HCEC 1CT (cell line): Measurements from ENCODE around the gene STRA6.

Experiments
- DNase-seq: peaks from one replicate; pipeline ENCODE4 v3.0.0-alpha.2; 2017

The STRA6 gene

GRCh38 chr15:74207652-74208440, 5.3 kb upstream of the STRA6 start:
- DNase-seq, result no peak

GRCh38 chr15:74206801-74207281, 4.3 kb upstream of the STRA6 start:
- no peak for DNase-seq

DNA sequence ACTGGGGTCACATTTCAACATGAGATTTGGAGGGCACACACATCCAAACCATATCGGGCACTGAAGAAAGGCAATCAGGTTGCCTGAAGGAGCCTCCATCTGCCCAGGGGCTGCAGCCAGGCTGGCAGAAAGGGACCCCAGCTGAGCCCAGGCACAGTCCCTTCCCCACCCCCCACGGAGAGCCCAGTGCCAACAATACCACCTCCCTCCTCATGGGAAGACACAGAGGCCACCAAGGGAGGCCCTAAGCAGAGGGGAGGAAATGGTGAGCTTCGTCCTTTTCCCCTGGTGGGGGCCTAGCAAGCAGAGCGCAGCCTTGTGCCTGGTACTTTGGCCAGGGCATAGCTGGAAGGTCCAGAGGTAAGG, 3.0 kb upstream of the STRA6 start:
- no peak for DNase-seq

GRCh38 chr15:74203914-74204431, 1.4 kb upstream of the STRA6 start:
- peak; percentile 17 for DNase-seq

- no peak for DNase-seq
Observed at GRCh38 chr15:74201710-74202420, 722 bp downstream of the STRA6 start.

GRCh38 chr15:74200871-74201419, 1.6 kb downstream of the STRA6 start:
- DNase-seq, result no peak

DNA sequence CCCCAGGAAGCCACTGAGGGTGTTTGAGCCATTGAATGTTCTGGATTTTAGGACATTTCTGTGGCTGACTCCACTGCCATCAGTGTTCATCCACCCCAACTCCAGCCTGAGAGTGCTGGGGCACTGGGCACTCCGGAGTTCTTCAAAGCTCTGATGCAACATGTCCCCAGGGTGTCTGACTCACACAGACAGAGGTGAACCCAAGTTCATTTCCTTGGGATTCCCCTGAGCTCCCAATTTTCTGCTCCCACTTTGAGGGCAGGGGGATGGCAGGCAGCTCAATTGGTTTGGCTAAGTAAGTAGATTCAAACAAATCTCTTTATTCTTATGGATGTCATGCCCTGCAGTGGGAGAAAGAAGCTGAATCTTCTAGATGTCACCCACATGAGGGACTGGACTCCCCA, 2.2 kb downstream of the STRA6 start:
- peak; percentile 40 for DNase-seq

DNA sequence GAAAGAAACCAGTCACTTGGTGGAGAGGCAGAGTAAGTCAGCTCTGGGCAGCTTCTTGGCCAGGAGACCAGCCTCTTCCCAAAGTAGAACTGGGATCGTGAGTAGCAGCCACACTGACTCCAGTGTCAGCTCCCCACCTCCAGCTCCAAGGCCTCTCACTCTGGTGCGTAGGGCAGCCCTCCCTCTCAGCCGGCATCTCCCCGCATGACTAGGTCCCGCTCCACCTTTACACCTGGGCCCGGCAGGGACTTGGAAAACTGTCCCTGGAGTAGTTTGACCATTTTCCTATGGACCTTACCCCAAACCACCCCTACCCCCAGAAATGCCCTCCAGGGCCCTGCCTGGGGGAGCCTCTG, 3.3 kb downstream of the STRA6 start:
- no peak for DNase-seq

DNA sequence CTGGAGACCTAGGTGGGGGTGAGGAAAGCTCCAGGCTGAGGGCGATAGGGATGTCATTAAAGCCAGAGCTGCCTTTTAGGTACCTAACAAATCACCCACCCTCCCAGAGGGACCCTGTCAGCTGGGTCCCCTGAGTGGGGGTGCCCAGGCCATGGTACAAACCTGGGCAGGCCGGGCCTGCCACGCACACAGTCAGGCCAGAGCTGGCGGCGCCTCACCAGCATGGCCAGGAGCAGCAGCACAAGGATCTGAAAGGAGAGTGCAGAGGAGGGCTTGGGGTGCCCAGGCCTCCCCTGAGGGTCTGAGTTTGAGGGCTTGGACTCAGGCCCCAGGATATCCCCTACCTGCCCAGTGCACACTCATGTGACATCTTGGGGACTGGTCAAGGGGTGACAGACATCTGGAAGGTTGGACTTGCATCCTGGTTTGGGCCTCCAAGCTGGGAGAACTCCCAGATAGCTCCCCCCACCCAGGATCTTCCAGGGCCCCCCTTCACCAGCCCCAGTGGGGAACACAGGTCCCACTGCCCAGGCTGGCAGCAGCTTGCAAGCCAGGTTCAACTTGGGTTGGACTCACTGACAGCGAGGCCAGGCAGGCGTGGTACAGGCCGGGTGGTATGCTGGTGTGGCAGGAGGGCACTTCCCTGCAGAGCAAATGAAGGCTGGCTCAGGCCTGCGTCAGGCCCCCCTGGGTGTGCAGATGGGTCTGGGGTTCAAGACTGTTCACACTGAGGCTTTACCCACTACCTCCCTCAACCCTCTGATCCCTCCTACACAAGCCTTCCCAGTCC, 5.2 kb downstream of the STRA6 start:
- DNase-seq, result no peak

DNA sequence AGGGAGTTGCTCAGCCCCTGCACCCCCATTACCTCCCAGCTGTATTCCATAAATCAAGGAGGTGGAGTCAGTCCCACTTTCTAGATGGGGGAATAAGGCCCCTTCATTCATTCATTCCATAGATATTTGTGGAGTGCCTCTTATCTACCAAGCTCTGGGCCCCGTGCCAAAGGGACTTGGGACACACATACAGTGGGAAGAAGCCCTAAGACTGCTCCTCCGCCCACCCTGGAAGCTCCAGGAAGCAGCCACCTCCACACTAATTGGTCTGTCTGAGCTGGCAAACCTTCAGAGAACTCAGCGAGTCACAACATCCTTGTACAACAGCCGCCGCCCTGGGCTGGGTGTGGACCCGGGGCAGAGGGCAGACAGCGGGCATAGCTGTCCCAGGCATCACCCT, 6.4 kb downstream of the STRA6 start:
- DNase-seq, result peak; percentile 18

- DNase-seq, result no peak
Observed at GRCh38 chr15:74194572-74195559, 7.7 kb downstream of the STRA6 start.

GRCh38 chr15:74193905-74194304, 8.7 kb downstream of the STRA6 start:
- DNase-seq, result no peak

DNA sequence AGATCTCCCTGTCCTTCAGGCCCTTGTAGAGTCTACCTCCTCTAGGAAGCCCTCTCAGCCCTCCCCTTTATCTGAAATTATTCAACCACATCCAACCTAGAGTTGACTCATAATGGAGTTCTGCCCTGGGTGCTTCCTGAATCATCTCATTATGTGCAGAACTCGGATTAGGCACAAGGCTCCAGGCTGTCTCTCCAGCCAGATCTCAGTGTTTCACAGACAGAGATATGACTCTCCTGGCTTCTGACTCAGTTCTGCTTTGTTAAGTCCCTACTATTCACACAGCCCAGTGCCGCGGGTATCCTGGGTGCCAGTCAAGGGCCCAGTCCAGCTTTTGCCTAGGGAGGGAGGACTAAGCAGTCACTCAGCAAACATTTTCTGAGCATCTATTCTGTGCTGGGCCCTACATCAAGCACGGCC, 9.3 kb downstream of the STRA6 start:
- DNase-seq, result peak; percentile 67

DNA sequence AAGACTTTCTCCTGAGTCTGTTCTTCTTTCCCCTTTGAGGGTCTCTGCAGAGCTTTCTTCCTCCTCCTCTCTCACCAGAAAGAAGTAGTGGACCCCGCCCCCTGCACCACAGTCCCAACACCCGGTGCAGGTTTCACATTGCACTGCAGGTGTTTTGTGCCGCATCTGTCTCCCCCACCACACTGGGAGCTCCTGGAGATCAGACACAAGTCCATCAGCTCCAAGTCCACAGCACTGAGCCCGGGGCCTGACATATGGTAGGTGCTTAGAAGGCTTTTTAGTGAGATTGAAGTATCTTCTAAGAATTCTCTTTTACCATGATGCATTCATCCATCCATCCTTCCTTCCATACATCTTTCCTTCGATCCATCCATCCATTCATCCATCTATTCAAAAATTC, 9.8 kb downstream of the STRA6 start:
- DNase-seq, result no peak

DNA sequence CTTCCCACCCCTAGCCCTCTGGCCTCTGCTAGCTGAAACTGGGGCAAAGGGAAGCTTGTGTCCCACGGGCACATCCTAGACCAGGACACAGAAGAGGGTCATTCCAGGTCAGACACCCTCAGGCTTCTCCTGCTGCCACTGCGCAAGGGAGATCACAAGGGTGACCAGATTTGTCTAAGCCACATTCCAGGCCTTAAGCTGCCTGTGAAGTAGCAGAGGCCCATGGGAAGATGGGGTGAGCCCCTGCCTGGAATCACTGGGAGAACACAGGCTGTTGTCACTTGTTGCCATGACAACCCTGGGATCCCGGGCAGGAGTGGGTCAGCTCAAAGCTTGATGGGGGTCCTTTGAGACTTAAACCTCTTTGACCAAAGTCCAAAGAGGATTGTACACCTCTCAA, 10.8 kb downstream of the STRA6 start:
- DNase-seq, result no peak

DNA sequence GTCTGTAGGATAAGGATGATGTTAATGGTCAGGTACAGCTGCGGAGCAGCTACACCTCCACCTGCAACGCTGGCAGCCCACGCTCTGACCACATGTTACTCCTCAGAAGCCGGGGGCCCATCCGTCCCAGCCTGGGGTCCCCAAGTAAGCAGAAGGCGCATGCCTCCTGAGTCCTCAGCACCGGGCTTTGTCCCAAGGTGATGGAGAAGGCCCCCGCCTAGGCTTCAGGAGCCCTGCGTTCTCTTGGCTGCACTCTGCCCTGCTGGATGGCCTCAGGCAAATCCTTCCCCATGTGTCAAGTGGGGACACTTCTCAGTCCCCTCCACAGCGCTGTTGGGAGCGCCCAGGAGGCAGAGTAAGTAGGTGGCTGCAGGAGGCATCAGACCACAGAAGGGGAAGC, 14.4 kb downstream of the STRA6 start:
- no peak for DNase-seq

DNA sequence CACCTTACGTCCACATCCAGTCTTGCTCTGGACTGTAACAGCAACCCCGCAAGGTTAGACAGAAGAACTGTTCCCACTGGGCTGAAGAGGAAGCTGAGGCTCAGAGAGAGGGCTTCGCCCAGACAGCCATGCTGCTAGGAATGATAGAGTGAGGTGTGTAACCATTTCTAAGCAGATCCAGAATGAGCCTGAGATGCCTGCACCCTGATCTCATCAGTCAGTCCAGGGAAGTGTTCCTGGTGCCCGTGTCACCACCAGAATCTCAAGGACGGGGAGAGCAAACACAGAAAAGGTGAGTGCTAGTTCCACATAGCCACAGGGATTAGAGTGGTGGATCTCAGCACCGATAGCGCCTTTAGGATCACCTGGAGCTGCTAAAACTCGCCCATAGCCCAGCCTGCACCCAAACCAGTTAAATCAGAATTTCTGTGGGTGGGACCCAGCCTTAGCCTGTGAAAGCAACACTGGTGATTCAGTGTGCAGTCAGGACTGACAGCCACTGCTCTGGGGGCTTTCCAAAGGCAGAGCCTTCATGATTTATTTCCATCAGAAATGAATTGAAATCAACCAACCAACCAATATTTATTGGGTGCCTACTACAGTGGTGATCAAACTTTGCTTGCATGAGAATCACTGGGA, 16.8 kb downstream of the STRA6 start:
- no peak for DNase-seq

GRCh38 chr15:74184582-74185091, 17.9 kb downstream of the STRA6 start:
- no peak for DNase-seq

- no peak for DNase-seq
Observed at GRCh38 chr15:74182131-74182530, 20.5 kb downstream of the STRA6 start.

DNA sequence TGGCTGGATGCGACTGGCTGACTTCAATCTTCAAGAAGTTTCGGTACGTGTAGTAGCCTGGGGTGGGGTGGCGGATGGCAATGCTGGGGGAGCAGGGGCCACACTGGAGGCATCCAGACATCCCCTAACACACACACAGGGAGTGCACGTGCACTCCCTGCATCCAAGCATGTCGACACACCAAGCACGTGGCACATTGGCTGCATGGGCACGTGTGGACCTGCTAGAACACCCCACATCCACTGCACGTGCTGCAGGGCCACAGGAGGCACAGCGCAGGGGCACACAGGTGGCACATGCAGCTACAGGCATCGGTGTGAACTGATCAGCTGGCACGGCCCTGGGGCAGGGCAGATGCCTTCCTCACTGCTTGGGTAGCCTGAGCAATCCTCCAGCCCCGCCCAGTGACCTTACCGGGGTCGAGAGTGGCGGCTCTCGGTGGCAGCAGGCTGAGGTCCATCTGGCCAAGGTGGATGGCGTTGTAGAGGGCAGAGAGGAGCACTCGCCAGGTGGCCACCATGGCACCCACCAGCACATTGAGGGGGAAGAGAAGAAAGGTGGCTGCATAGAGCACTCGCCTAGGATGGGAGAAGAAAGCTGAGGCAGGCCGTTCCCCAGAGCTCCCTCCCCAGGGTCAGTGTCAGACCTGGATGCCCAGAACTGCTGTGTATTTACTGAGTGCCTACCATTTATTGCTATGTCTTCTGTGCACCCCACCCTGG, 21.5 kb downstream of the STRA6 start:
- no peak for DNase-seq
